ENCODE data around the gene PTGFR. TPM values are rescaled to one million over a fixed set of nuclear protein-coding genes. Genes with fewer than 3 reads are reported as not detected.

Gene PTGFR
- total RNA-seq, 2 experiments from 2014 or later: not detected

DNA sequence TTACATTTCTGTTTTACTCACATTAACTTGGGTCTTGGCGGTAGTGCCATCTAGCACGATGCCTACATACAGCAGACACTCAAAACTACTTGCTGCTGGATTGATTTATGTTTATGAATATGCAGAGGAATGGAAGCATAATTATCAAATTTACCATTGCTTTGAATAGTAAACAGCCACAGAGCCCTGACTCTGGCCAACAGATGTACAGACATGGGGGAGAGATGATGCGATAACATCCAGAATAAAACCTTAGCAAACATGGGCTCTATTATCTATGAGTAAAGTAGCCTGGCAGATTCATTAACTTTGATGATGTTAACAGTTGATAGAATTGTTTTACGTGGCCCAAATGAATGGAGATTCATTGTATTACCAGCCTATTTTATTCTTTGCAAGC, 42.8 kb downstream of the PTGFR start:
- no TSS peak for BruUV-seq (replicated peaks)
- Histone ChIP-seq H2AFZ (ENCODE audit: low read length) (no peak overlapping the region), H3K9me3 (ENCODE audit: low read length) (no peaks in the 10 kb centered on the region), H3K4me2 (ENCODE audit: low read length) (no peak overlapping the region), H3K27ac (ENCODE audit: low read depth, low read length, poor library complexity, severe bottlenecking) (no peak overlapping the region), H3K36me3 (ENCODE audit: insufficient read depth, low read length) (no peaks in the 10 kb centered on the region), H3K9me2 (ENCODE audit: insufficient read depth, low read length) (no peaks in the 10 kb centered on the region), H3K4me3 (ENCODE audit: low read depth, low read length, poor library complexity, severe bottlenecking) (no peak overlapping the region), H3K4me1 (ENCODE audit: insufficient read depth, low read length, poor library complexity, severe bottlenecking) (no peaks in the 10 kb centered on the region), H3K79me2 (ENCODE audit: insufficient read depth, low read depth, low read length) (no peaks in the 10 kb centered on the region), H4K20me1 (ENCODE audit: insufficient read depth, low read length) (0 out of 2 replicates have a peak, but pooled peaks cover 4% of the 10 kb centered on the region)
- POLR2A ChIA-PET: interaction anchor here (0.7 to 1.3 kb wide), 2 partner anchors 13 to 348 kb away, joined by 3 to 4 read pairs; no protein-coding TSS in a partner anchor
- TF ChIP-seq CTCF (conservative IDR thresholded peaks at IDR 0.05; ENCODE audit: low read length): no peak
- no peak for TF ChIP-seq EZH2phosphoT487 (IDR thresholded peaks at IDR 0.05; ENCODE audit: borderline replicate concordance, low read depth, low read length)
- no peak for DNase-seq (ENCODE audit: low spot score)
- CTCF ChIA-PET (ENCODE audit: unreplicated experiment): no interaction called here
- intact Hi-C loops (cut with micrococcal nuclease; ENCODE audit: unreplicated experiment): no loop called here

DNA sequence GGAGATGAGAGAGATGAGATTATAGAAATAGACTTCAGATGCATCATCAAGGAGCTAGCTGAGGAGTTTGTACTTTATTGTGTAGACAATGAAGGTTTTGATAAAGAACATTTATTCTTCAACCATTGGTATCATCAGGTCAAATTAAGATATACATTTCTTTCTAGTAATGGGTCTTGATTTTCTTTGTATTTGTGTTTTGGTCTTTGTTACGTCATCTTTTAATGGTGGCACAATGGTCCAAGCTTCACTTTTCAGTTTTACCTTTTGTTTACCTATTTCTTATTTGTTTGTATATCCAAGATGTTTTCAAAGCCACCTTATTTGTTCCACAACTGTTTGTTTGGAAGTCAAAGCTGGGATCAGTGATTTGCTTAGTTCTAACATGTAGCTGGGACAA, 44.5 kb downstream of the PTGFR start:
- no peak for TF ChIP-seq CTCF (conservative IDR thresholded peaks at IDR 0.05; ENCODE audit: low read length)
- no peak for TF ChIP-seq EZH2phosphoT487 (IDR thresholded peaks at IDR 0.05; ENCODE audit: borderline replicate concordance, low read depth, low read length)
- Histone ChIP-seq H2AFZ (ENCODE audit: low read length) (no peak overlapping the region), H3K4me2 (ENCODE audit: low read length) (no peak overlapping the region), H3K79me2 (ENCODE audit: insufficient read depth, low read depth, low read length) (no peaks in the 10 kb centered on the region), H4K20me1 (ENCODE audit: insufficient read depth, low read length) (0 out of 2 replicates have a peak, but pooled peaks cover 4% of the 10 kb centered on the region), H3K4me1 (ENCODE audit: insufficient read depth, low read length, poor library complexity, severe bottlenecking) (no peaks in the 10 kb centered on the region), H3K4me3 (ENCODE audit: low read depth, low read length, poor library complexity, severe bottlenecking) (no peak overlapping the region), H3K9me3 (ENCODE audit: low read length) (no peaks in the 10 kb centered on the region), H3K9me2 (ENCODE audit: insufficient read depth, low read length) (no peaks in the 10 kb centered on the region), H3K36me3 (ENCODE audit: insufficient read depth, low read length) (no peaks in the 10 kb centered on the region), H3K27ac (ENCODE audit: low read depth, low read length, poor library complexity, severe bottlenecking) (no peak overlapping the region)
- no peak for DNase-seq (ENCODE audit: low spot score)
- ChIA-PET POLR2A (no interaction called here), CTCF (ENCODE audit: unreplicated experiment) (no interaction called here)
- intact Hi-C loops (cut with micrococcal nuclease; ENCODE audit: unreplicated experiment): no loop called here
- no TSS peak for BruUV-seq (replicated peaks)

DNA sequence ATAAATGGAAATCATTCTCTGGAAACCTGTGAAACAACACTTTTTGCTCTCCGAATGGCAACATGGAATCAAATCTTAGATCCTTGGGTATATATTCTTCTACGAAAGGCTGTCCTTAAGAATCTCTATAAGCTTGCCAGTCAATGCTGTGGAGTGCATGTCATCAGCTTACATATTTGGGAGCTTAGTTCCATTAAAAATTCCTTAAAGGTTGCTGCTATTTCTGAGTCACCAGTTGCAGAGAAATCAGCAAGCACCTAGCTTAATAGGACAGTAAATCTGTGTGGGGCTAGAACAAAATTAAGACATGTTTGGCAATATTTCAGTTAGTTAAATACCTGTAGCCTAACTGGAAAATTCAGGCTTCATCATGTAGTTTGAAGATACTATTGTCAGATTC, 45.7 kb downstream of the PTGFR start:
- Histone ChIP-seq H2AFZ (ENCODE audit: low read length) (no peak overlapping the region), H3K4me2 (ENCODE audit: low read length) (no peak overlapping the region), H3K27ac (ENCODE audit: low read depth, low read length, poor library complexity, severe bottlenecking) (no peak overlapping the region), H3K4me3 (ENCODE audit: low read depth, low read length, poor library complexity, severe bottlenecking) (no peak overlapping the region), H3K4me1 (ENCODE audit: insufficient read depth, low read length, poor library complexity, severe bottlenecking) (no peaks in the 10 kb centered on the region), H4K20me1 (ENCODE audit: insufficient read depth, low read length) (0 out of 2 replicates have a peak, but pooled peaks cover 4% of the 10 kb centered on the region), H3K9me2 (ENCODE audit: insufficient read depth, low read length) (no peaks in the 10 kb centered on the region), H3K36me3 (ENCODE audit: insufficient read depth, low read length) (no peaks in the 10 kb centered on the region), H3K79me2 (ENCODE audit: insufficient read depth, low read depth, low read length) (no peaks in the 10 kb centered on the region), H3K9me3 (ENCODE audit: low read length) (no peaks in the 10 kb centered on the region)
- BruUV-seq (replicated peaks): no TSS peak
- CTCF ChIA-PET (ENCODE audit: unreplicated experiment): no interaction called here
- POLR2A ChIA-PET: interaction anchor here (1.2 kb wide), 1 partner anchor 180 kb away, joined by 3 read pairs; no protein-coding TSS in a partner anchor
- intact Hi-C loops (cut with micrococcal nuclease; ENCODE audit: unreplicated experiment): no loop called here
- TF ChIP-seq CTCF (conservative IDR thresholded peaks at IDR 0.05; ENCODE audit: low read length) (no peak), EZH2phosphoT487 (IDR thresholded peaks at IDR 0.05; ENCODE audit: borderline replicate concordance, low read depth, low read length) (no peak)
- DNase-seq (ENCODE audit: low spot score): no peak

All from OCI-LY7 (cell line).